Mucosa of descending colon (tissue), 3 donors: ENCODE results near the gene SUFU. TPM values are rescaled to one million over a fixed set of nuclear protein-coding genes. Genes with fewer than 3 reads are reported as not detected.

ENCODE experiments used
- ATAC-seq: fragments of 200-7000 bp; cut with Tn5 transposase; one replicate; pipeline ENCODE4 v1.9.1; 2020; ENCODE audit warnings: mild to moderate bottlenecking, moderate library complexity
- DNase-seq, 3 donors: peaks; one replicate each; pipeline ENCODE4 v3.0.0-alpha.2; 2020
- H3K36me3 ChIP-seq: fragments of 200-600 bp; one replicate; pipeline ENCODE4 v1.8.0; 2021; ENCODE audit warnings: low read depth, mild to moderate bottlenecking
- H3K4me1 ChIP-seq: fragments of 200-600 bp; one replicate; pipeline ENCODE4 v1.8.0; 2021; ENCODE audit warnings: low read depth, mild to moderate bottlenecking
- H3K4me3 ChIP-seq: fragments of 200-600 bp; one replicate; pipeline ENCODE4 v1.8.0; 2021; ENCODE audit warnings: mild to moderate bottlenecking
- H3K9me3 ChIP-seq: fragments of 200-600 bp; one replicate; pipeline ENCODE4 v1.8.0; 2021; ENCODE audit warnings: mild to moderate bottlenecking
- intact Hi-C, 2 donors: fragments of 100-400 bp; cut with DNase I in 1 of 2; cut with micrococcal nuclease in 1 of 2; formaldehyde crosslinking; loops; one replicate each; pipeline versions ENCODE4 v1.11.0 to v1.11.1; 2022; cut with DNase I, micrococcal nuclease
- total RNA-seq, 3 donors: library from RNA; stranded (reverse); fragmentation: NEBNext Ultra II Directional in 2 of 3; extraction: Animal tissue kit (Norgen Biotek cat#: 25700) in 2 of 3; gene quantifications; one replicate each; pipeline versions ENCODE4 v1.2.1 to v1.2.4, GENCODE V29; 2021 to 2023
- TF ChIP-seq, protein P1 (sequence below): fragments of 200-600 bp; IDR thresholded peaks from one replicate; pipeline ENCODE4 v1.8.0; 2022; ENCODE audit warnings: antibody characterized with exemption, mild to moderate bottlenecking
- donor health status: DM: no; HTN: no; CAD: no; lungs with moderate emphysema.
- donor health status: DM: no; HTN: no; CAD: no.
- donor health status: DM: no; HTN: yes; CAD: no.

Gene SUFU
- total RNA-seq, 3 donors from 2014 or later: 9.0 to 13.9 (median 9.5) TPM

DNA sequence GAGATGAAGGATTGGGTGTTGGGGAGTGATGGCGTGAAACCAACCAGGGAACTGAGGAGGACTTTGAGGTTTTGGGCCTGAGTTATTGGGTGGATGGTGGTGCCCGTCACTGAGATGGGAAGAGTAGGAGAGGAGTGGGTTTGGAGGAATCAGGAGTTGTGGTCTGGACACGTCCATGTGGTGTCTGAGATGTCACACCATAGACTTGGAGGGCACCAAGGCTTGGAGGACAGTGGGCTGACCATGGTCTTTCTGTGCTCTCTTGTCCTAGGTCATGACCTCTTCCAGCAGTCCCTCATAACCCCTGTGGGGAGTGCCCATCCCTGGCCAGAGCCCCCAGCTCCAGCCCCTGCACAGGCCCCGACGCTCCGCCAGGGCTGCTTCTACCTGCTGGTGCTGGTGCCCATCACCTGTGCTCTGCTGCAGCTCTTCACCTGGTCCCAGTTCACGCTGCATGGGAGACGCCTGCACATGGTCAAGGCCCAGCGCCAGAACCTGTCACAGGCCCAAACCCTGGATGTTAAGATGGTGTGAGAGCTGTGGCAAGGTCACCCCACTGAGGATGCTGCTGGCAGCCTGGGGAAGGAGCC, 28.2 kb upstream of the SUFU start:
- intact Hi-C loops: no loop called here

DNA sequence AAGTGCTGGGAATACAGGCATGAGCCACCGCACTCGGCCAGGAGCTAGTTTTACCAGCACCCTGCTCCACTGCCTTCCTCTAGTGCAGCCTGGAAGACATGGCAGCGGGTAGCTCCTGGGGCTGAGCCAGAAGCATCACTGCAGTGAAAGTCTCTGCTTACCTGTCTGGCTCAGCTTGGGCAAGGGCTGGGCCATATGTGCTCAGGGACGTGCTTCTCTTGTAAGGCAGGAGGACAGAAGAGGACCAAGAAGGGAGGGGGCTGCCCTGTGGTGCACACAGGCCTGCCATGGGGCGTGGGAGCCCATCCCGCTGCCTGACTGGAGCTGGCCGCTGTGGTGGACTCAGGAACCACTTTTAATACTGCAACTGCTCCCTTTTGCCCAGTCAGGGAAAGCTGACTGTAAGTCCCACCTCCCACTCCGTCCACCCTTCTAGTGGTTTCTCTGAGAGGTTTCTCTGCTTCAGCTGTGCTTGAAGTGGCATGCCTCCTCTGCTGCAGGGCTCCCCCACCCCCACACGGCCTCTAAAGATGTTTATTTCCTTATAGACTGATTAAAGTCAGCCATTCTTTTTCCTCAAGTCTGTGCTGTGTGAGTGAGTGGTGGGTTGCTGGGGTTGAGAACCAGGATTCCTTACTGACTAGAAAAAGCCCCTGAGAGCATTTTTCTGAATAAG, 27.2 kb upstream of the SUFU start:
- intact Hi-C loops: no loop called here
- Histone ChIP-seq H3K4me3 (no peak overlapping the region), H3K9me3 (no peaks in the 10 kb centered on the region), H3K36me3 (no peaks in the 10 kb centered on the region), H3K4me1 (no peaks in the 10 kb centered on the region)
- TF ChIP-seq, protein P1, sequence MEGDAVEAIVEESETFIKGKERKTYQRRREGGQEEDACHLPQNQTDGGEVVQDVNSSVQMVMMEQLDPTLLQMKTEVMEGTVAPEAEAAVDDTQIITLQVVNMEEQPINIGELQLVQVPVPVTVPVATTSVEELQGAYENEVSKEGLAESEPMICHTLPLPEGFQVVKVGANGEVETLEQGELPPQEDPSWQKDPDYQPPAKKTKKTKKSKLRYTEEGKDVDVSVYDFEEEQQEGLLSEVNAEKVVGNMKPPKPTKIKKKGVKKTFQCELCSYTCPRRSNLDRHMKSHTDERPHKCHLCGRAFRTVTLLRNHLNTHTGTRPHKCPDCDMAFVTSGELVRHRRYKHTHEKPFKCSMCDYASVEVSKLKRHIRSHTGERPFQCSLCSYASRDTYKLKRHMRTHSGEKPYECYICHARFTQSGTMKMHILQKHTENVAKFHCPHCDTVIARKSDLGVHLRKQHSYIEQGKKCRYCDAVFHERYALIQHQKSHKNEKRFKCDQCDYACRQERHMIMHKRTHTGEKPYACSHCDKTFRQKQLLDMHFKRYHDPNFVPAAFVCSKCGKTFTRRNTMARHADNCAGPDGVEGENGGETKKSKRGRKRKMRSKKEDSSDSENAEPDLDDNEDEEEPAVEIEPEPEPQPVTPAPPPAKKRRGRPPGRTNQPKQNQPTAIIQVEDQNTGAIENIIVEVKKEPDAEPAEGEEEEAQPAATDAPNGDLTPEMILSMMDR: no peak
- no peak for ATAC-seq
- DNase-seq: peak in 1 of 3 donors; percentile 44

More for the DNA sequence above, 28.2 kb upstream of the SUFU start:
- Histone ChIP-seq H3K4me3 (no peak overlapping the region), H3K4me1 (no peaks in the 10 kb centered on the region), H3K9me3 (no peaks in the 10 kb centered on the region), H3K36me3 (no peaks in the 10 kb centered on the region)
- DNase-seq (peak in 1 of 3 donors; percentile 40), ATAC-seq (no peak)
- TF ChIP-seq, protein P1: no peak

DNA sequence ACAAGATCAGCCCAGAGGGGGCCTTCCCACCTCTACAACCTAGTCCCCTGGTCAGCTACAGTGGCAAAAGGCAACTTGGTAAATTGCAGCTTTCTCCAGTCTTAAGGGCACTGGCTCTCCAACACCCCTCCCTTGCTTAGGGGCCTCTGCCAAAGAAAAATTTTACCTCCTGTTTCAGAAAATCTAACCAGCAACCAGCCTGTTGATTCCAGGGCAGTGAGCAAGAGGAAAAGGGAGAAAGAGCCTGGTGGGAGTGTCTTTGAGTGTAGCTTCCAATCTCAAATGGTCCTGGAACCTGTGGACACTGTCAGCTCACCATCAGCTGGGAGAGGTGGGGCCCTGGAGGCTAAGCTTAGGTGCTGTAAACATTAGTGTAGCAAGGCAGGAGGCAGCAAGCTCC, 24.1 kb upstream of the SUFU start:
- Histone ChIP-seq H3K4me1 (no peaks in the 10 kb centered on the region), H3K9me3 (no peaks in the 10 kb centered on the region), H3K36me3 (peaks cover 15% of the 10 kb centered on the region), H3K4me3 (no peak overlapping the region)
- TF ChIP-seq, protein P1: no peak
- ATAC-seq (no peak), DNase-seq (peak in 1 of 3 donors; percentile 10)
- intact Hi-C loops: no loop called here

DNA sequence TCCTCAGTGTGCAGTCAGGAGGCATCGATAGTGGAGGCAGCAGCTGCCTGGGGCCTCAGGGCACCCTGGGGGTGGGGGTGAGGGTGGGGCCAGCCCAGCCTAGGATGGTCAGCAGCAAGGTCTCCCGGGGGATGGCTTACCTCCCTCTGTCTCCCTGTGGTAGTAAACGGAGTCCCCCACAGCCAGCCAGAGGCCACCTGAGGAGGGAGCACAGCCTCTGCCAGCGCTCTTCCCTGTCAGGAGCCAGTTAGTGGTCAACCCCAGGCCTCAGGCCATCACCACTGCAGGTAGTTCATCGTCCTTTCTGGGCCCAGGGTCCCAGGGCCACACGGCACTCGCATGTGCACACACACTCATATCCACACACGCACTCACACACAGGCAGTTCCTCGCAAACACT, 23.4 kb upstream of the SUFU start:
- DNase-seq (peak in 1 of 3 donors; percentile 42), ATAC-seq (no peak)
- Histone ChIP-seq H3K9me3 (no peaks in the 10 kb centered on the region), H3K4me1 (no peaks in the 10 kb centered on the region), H3K4me3 (no peak overlapping the region), H3K36me3 (peaks cover 22% of the 10 kb centered on the region)
- intact Hi-C loops: no loop called here
- TF ChIP-seq, protein P1: no peak

DNA sequence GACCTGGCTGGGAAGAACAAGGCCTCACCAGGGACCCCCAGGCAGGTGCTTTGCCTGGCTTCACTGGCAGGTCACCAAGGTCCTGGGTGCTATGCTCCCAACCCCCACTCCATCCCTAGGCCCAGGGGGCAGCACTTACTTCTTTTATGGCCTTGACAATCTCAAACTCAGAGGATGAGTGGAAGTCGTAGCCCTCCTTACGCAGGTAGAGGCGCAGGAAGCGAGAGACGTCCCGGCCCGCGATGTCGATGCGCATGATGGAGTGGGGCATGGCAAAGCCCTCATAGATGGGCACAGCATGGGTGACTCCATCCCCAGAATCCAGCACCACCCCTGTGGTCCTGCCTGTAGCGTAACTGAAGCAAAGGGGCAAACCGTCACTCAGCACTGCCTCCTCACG, 19.8 kb upstream of the SUFU start:
- H3K36me3 ChIP-seq: peaks cover 33% of the 10 kb centered on the region
- ATAC-seq (no peak), DNase-seq (peak in 1 of 3 donors; percentile 27)
- H3K4me1 ChIP-seq: no peaks in the 10 kb centered on the region
- intact Hi-C loops: no loop called here
- TF ChIP-seq, protein P1: no peak
- no peak overlapping the region for H3K4me3 ChIP-seq
- no peaks in the 10 kb centered on the region for H3K9me3 ChIP-seq
